Measurements from ENCODE around the gene SH3D19.
"Not testable (repeated sequence)": the region's sequence is repeated elsewhere in the genome, so short reads cannot be mapped to it uniquely, and the experiment has no call there.

SH3D19 gene

GRCh38 chr4:151267822-151268535 lies 57.4 kb downstream of the SH3D19 start:
- DNase-seq = no peak

- DNase-seq = no peak
These were observed 58.3 kb downstream of the SH3D19 start for GRCh38 chr4:151267104-151267503.

- no peak for DNase-seq
These were observed 58.9 kb downstream of the SH3D19 start for GRCh38 chr4:151266497-151266896.

GRCh38 chr4:151263455-151263854 lies 62.0 kb downstream of the SH3D19 start:
- DNase-seq = no peak

GRCh38 chr4:151260526-151260925 lies 64.9 kb downstream of the SH3D19 start:
- DNase-seq = no peak

GRCh38 chr4:151259752-151260151 lies 65.7 kb downstream of the SH3D19 start:
- no peak for DNase-seq

GRCh38 chr4:151257704-151258103 lies 67.7 kb downstream of the SH3D19 start:
- no peak for DNase-seq

GRCh38 chr4:151256134-151256533 lies 69.3 kb downstream of the SH3D19 start:
- DNase-seq = no peak

GRCh38 chr4:151255680-151256079 lies 69.7 kb downstream of the SH3D19 start:
- DNase-seq = not testable (repeated sequence)

GRCh38 chr4:151255226-151255625 lies 70.2 kb downstream of the SH3D19 start:
- DNase-seq = not testable (repeated sequence)

GRCh38 chr4:151251603-151252304 lies 73.7 kb downstream of the SH3D19 start:
- no peak for DNase-seq

GRCh38 chr4:151250706-151251105 lies 74.7 kb downstream of the SH3D19 start:
- no peak for DNase-seq

GRCh38 chr4:151248519-151248918 lies 76.9 kb downstream of the SH3D19 start:
- no peak for DNase-seq

GRCh38 chr4:151247395-151247794 lies 78.0 kb downstream of the SH3D19 start:
- no peak for DNase-seq

GRCh38 chr4:151246742-151247141 lies 78.7 kb downstream of the SH3D19 start:
- DNase-seq = no peak

GRCh38 chr4:151242305-151242704 lies 83.1 kb downstream of the SH3D19 start:
- no peak for DNase-seq

GRCh38 chr4:151239608-151240007 lies 85.8 kb downstream of the SH3D19 start:
- DNase-seq = no peak

GRCh38 chr4:151238477-151238876 lies 86.9 kb downstream of the SH3D19 start:
- no peak for DNase-seq

GRCh38 chr4:151236036-151236435 lies 89.4 kb downstream of the SH3D19 start:
- no peak for DNase-seq

GRCh38 chr4:151235373-151235772 lies 90.0 kb downstream of the SH3D19 start:
- DNase-seq = not testable (repeated sequence)

GRCh38 chr4:151233600-151233999 lies 91.8 kb downstream of the SH3D19 start:
- DNase-seq = no peak

- no peak for DNase-seq
These were observed 93.3 kb downstream of the SH3D19 start for GRCh38 chr4:151231915-151232595.

- no peak for DNase-seq
These were observed 97.0 kb downstream of the SH3D19 start for GRCh38 chr4:151228189-151229119.

All from DMS79 (cell line).